Hematopoietic multipotent progenitor cell (in vitro differentiated cells): ENCODE measurements around the gene GPR158. TPM values are rescaled to one million over a fixed set of nuclear protein-coding genes. Genes with fewer than 3 reads are reported as not detected.

Source experiments
- DNase-seq, 3 donors: peaks; one replicate each; pipeline ENCODE4 v3.0.0-alpha.2; 2011 to 2015; ENCODE audit warnings: low read depth in 2 of 3, low spot score in 2 of 3
- total RNA-seq: library from RNA; depleted of rRNA; stranded (reverse); fragments of >200 nt; gene quantifications from one replicate; pipeline ENCODE4 v1.2.3, GENCODE V29; 2012

GPR158 gene
- total RNA-seq, 1 donor: under 0.01 TPM

GRCh38 chr10:25191162-25191895 lies 16.5 kb downstream of the GPR158 start:
- no peak for DNase-seq

GRCh38 chr10:25198151-25198550 lies 23.4 kb downstream of the GPR158 start:
- DNase-seq: no peak

GRCh38 chr10:25206693-25207414 lies 32.1 kb downstream of the GPR158 start:
- DNase-seq: no peak

- no peak for DNase-seq
Observed at GRCh38 chr10:25209618-25210017, 34.8 kb downstream of the GPR158 start.

GRCh38 chr10:25210265-25210664 lies 35.5 kb downstream of the GPR158 start:
- no peak for DNase-seq

- no peak for DNase-seq
Observed at GRCh38 chr10:25220156-25220555, 45.4 kb downstream of the GPR158 start.

DNA sequence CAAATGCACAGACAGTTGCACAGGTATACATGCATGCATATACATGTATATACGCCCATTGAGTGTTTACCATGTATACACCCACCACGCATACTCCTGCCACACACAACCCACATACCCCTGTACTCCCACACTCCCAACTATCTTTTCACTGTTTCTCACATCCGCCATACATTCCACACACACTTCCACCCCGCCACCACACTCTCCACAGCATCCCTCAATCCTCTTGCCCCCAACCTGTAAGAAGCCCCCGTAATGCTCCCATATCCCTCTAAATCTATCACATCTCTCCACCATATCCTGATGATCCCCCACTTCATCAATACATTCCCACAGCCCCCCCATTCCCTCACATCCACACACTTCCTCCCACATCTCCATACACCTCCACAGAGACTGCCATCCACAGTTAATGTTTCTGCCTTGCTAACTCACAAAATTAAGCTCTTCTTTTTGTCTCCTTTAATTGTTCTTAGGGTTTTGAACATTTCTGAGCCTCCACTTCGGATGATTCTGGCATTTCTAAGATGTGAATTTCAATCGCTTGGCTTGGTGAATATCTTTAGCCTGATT lies 47.4 kb downstream of the GPR158 start:
- DNase-seq: no peak

DNA sequence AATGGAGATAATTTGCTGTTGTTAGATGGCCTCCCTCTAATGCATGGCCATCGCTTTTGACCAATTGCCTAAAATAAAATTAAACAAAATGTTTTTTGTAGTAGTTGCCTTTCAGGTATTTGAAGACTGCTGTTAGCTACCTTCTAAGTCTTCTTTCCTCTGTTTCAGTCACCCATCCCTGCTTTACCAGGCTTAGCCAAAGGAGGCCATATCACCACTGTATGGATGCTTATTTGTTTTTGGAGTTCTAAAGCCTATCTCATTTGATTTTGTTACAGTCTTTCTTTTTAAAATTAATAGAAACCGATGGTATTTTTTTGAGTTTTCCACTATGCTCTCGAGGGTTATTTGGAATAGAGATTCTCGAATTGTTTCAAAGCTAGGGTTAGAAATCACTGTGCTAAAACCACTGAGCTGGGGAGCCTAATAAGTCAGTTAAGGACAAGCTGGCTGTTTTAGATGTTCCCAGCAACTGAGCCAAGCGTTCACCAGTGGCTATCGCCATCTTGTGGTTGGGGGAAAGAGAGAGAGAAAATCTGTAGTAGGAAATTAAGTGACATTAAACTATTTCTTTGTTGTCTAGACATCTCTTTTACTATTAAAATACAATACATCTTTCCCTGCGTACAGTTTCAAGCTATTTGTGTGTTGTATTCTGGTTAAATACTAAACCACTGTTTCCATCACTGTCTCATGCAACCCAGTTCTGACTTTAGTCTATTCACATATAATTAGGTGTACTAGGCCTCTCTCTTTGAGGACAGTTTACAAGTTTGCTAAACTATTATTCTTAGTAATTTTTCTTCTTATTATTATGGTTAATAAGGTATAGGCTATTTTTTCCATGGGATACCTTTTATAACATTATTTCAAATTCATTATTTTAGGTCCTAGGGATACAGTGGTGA lies 52.2 kb downstream of the GPR158 start:
- DNase-seq: peak in 2 of 3 donors; percentile 6 to 44

DNA sequence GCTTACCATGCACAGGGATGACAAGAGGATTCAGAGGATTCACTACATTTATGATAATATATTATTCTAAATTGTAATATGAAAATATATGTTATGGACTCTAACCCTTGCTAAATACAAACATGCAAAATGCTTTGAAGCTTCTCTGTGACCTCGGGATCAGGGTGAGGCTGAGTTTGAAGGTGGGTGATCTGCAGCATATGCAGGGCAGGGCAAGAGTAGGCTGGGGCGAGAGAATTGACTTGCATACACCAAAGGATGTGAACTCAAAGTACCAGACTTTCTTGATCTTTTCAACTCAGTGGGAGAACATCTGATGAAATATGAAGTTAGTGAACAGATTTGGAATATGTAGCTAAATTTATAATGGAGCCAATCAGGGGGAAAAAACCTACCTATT lies 57.0 kb downstream of the GPR158 start:
- DNase-seq: no peak

GRCh38 chr10:25232204-25232603 lies 57.4 kb downstream of the GPR158 start:
- no peak for DNase-seq

GRCh38 chr10:25245165-25245564 lies 70.4 kb downstream of the GPR158 start:
- DNase-seq: no peak

DNA sequence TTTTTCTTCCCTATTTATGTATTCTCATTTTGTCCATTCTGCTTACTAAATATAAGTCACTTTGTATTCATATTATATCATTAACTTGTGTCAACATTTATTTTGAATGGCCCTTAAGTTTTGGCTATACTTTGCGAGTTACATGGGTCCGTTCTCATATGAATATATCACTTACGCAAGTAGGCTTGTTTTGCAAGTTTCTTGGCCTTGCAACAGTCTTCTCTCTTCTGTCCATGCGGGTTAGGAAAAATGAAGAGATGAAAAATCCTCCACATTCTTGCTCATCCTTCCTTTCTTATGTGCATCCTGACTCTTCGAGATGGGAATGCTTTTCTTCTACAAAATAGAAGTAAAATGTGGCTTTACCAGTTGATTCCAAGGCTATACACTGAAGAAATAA lies 82.8 kb downstream of the GPR158 start:
- no peak for DNase-seq

- DNase-seq: no peak
Observed at GRCh38 chr10:25261110-25261509, 86.3 kb downstream of the GPR158 start.

DNA sequence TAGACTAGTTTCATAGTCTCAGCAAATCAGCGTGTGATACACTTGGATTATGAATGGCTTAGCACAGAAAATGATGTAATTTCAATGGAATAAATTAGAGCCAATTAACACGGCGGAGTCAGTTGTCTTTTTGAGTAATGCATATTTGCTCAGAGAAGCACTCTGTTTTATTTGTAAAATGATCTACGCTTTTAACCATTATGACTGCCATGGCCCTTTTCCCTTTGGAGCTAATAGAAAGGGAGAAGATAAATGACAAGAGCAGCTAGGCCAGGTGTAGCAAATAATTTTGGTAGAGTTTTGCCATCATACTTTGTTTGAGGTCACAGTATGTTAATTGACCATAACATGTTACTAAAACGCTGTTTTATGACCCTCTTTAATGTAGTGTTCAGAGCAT lies 86.8 kb downstream of the GPR158 start:
- DNase-seq: no peak

DNA sequence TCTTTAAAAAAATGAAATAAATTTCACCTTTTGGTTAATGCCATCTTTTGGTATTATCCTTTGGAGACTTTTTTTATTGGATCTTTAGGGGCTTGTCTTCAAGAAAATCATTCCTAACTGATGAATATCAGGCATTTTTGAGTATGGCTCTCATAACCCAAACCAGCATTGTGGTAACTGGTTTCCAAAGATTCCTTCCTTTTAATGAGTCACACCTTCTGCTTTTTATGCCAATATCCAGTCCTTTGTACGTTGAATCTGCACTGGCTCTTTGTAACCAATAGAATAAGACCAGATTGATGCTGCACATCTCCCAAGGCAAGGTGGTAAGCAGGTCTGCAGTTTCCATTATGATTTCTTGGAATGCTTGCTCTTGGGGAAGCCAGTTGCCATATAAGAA lies 89.1 kb downstream of the GPR158 start:
- DNase-seq: no peak

- no peak for DNase-seq
Observed at GRCh38 chr10:25278180-25278579, 103.4 kb downstream of the GPR158 start.

- DNase-seq: no peak
Observed at GRCh38 chr10:25280076-25280475, 105.3 kb downstream of the GPR158 start.

DNA sequence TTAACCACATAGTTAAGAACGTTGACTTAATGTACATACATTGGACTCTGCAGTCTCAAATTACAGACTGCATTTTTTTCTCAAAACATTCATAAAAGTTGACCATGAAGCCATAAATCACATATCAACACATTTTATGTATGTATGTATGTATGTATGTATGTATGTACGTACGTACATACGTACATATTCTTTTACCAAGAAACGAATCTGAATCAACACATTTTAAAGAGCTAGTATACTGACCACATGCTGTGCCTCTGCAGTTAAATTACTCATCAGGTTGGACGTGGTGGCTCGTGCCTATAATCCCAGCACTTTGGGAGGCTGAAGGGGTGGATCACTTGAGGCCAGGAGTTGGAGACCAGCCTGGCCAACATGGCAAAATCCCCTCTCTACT lies 105.8 kb downstream of the GPR158 start:
- no peak for DNase-seq

- DNase-seq: no peak
Observed at GRCh38 chr10:25285809-25286208, 111.0 kb downstream of the GPR158 start.

DNA sequence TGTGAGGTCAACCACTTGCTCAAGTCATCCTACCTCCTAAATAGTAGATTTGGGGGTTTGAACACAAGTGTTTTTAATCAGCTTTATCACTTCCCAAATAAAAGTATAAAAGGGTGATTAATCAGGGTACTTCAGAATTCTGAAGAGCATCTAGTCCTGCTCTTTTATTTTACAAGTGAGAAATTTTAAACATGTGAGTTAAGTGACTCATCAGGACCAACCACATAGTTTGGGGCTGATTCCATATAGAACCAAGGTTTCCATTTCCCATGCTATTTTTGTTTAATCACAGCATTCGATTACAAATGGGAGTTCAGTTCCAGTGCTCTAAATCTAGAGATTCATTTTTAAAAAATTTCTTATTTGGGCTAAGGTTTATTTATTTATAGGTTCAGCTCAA lies 113.4 kb downstream of the GPR158 start:
- no peak for DNase-seq
